Fibroblast of lung (primary cell): Measurements from ENCODE around the gene SERGEF.

Experiments
- CTCF ChIP-seq, 2 donors: IDR thresholded peaks in 1 of 2; conservative IDR thresholded peaks in 1 of 2; 1 replicate in 1 of 2; 2 replicates in 1 of 2; pipeline ENCODE4 v1.5.1; 2011 to 2012; ENCODE audit warnings: low read length in 2 of 2, control low read depth in 1 of 2, inconsistent platforms in 1 of 2, low read depth in 1 of 2, mild to moderate bottlenecking in 1 of 2
- EZH2 ChIP-seq: IDR thresholded peaks from 2 replicates; pipeline ENCODE4 v1.5.1; 2012; ENCODE audit warnings: low read length, control low read depth, mild to moderate bottlenecking; ENCODE audit errors: missing control alignments

- TF ChIP-seq CTCF (conservative IDR thresholded peaks at IDR 0.05 in 1 of 2, IDR thresholded peaks at IDR 0.05 in 1 of 2; ENCODE audit: low read depth in 1 of 2, low read length in 2 of 2) (no peak), EZH2 (no peak)
Measured at GRCh38 chr11:17764446-17765218, 248.2 kb downstream of the SERGEF start.
